NT2/D1 (cell line): ENCODE results near the gene RIMBP2.

Experiments
- DNase-seq: peaks from one replicate; pipeline ENCODE4 v3.0.0-alpha.2; 2011; ENCODE audit warnings: low read depth, low spot score
- H3K27me3 ChIP-seq: 2 replicates; pipeline ENCODE4 v1.6.0; 2011; ENCODE audit warnings: mild to moderate bottlenecking; ENCODE audit not compliant: insufficient read length, insufficient read depth
- H3K36me3 ChIP-seq: 2 replicates; pipeline ENCODE4 v1.6.1; 2011; ENCODE audit warnings: mild to moderate bottlenecking, low read length, mixed read lengths; ENCODE audit not compliant: insufficient read depth, insufficient read length
- H3K4me1 ChIP-seq: 2 replicates; pipeline ENCODE4 v1.5.1; 2011; ENCODE audit not compliant: insufficient read depth, insufficient read length
- H3K4me3 ChIP-seq: 2 replicates; pipeline ENCODE4 v1.5.1; 2011; ENCODE audit warnings: low read depth; ENCODE audit not compliant: insufficient read length
- H3K9ac ChIP-seq: 2 replicates; pipeline ENCODE4 v1.6.0; 2011; ENCODE audit warnings: low read depth; ENCODE audit not compliant: insufficient read length
- H3K9me3 ChIP-seq: 2 replicates; pipeline ENCODE4 v1.5.1; 2011; ENCODE audit warnings: mild to moderate bottlenecking, low read length; ENCODE audit not compliant: insufficient read depth
- SUZ12 ChIP-seq: IDR thresholded peaks from 2 replicates; pipeline ENCODE4 v1.6.1; 2011; ENCODE audit not compliant: insufficient read length, insufficient read depth; ENCODE audit errors: extremely low read depth
- YY1 ChIP-seq: IDR thresholded peaks from 2 replicates; pipeline ENCODE4 v1.6.1; 2011; ENCODE audit not compliant: insufficient read length, insufficient read depth
- ZNF274 ChIP-seq: IDR thresholded peaks from 2 replicates; pipeline ENCODE4 v1.6.1; 2011; ENCODE audit warnings: mild to moderate bottlenecking, low read depth, low read length

RIMBP2 gene

DNA sequence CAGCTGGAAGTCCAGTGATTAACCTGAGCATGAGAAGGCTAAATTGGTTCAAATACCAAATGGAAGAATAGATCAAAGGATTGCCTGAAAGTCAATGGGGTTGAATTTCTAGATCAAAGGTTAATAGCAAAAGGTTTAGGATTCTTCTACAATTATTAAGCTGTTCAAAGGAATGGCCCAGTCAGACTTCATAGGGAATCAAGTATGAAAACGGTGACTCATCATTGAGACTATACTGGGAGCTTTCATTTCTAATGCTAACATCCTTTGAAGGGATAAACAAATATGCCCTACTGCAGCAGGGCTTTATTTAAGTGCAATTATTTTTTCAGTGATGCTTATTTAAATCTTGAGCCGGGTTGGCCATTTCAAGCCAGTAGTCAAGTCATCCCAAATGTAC, 152.8 kb downstream of the RIMBP2 start:
- no peaks in the 10 kb centered on the region for H3K27me3 ChIP-seq
- H3K9ac ChIP-seq: no peak overlapping the region
- H3K4me3 ChIP-seq: no peak overlapping the region
- no peaks in the 10 kb centered on the region for H3K36me3 ChIP-seq
- peaks cover 2% of the 10 kb centered on the region for H3K4me1 ChIP-seq
- H3K9me3 ChIP-seq: peaks cover 22% of the 10 kb centered on the region
- DNase-seq: no peak
- TF ChIP-seq ZNF274 (no peak), YY1 (no peak), SUZ12 (no peak)

DNA sequence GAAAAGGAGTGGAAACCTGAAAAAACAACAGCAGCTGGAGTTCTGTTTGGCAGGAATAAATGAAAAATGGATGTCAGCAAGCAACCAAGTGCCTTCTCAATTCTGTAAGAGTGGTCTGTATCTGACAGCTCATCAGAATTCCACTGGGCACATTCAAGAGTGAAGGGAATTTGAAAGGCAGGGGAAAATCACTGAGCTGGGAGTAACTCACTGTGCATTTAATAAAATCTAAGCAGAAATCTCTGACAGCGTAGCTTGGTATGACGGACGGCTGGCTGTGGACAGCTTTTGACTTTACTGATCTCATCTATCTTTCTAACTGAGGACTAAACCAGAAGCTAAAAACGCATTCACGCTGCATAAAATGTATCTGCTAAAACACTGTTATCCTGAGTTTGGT, 153.4 kb downstream of the RIMBP2 start:
- Histone ChIP-seq H3K4me3 (no peak overlapping the region), H3K36me3 (no peaks in the 10 kb centered on the region), H3K4me1 (peaks cover 3% of the 10 kb centered on the region), H3K9ac (no peak overlapping the region), H3K27me3 (no peaks in the 10 kb centered on the region), H3K9me3 (peaks cover 22% of the 10 kb centered on the region)
- TF ChIP-seq SUZ12: no peak
- TF ChIP-seq YY1: no peak
- DNase-seq: no peak

DNA sequence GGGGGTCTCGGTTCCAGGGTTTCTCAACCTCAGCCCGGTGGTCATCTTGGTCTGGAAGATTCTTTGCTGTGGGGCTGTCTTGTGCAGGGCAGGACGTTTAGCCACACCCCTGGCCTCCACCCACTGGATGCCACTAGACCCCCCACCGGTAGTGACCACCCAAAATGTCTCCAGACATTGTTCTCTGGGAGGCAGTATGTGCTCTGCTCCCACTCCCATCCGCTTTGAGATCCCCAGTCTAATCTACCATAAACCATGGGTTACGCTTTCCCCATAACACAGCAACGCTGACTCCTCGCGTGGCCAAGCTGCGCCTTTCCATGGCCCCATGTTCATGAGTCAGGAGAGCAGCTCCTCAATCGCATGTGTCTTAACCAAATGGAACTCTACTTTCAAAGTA, 155.8 kb downstream of the RIMBP2 start:
- Histone ChIP-seq H3K36me3 (no peaks in the 10 kb centered on the region), H3K4me3 (no peak overlapping the region), H3K27me3 (no peaks in the 10 kb centered on the region), H3K9me3 (peaks cover 8% of the 10 kb centered on the region), H3K4me1 (peaks cover 3% of the 10 kb centered on the region), H3K9ac (no peak overlapping the region)
- DNase-seq: no peak
- no peak for TF ChIP-seq YY1
- TF ChIP-seq SUZ12: no peak
- no peak for TF ChIP-seq ZNF274

- no peak overlapping the region for H3K9ac ChIP-seq
- no peaks in the 10 kb centered on the region for H3K27me3 ChIP-seq
- H3K4me1 ChIP-seq: peaks cover 3% of the 10 kb centered on the region
- TF ChIP-seq ZNF274 (no peak), YY1 (no peak), SUZ12 (no peak)
- no peak overlapping the region for H3K4me3 ChIP-seq
- no peaks in the 10 kb centered on the region for H3K36me3 ChIP-seq
- peaks cover 3% of the 10 kb centered on the region for H3K9me3 ChIP-seq
- DNase-seq: no peak
Observed at GRCh38 chr12:130559806-130560205, 156.3 kb downstream of the RIMBP2 start.

DNA sequence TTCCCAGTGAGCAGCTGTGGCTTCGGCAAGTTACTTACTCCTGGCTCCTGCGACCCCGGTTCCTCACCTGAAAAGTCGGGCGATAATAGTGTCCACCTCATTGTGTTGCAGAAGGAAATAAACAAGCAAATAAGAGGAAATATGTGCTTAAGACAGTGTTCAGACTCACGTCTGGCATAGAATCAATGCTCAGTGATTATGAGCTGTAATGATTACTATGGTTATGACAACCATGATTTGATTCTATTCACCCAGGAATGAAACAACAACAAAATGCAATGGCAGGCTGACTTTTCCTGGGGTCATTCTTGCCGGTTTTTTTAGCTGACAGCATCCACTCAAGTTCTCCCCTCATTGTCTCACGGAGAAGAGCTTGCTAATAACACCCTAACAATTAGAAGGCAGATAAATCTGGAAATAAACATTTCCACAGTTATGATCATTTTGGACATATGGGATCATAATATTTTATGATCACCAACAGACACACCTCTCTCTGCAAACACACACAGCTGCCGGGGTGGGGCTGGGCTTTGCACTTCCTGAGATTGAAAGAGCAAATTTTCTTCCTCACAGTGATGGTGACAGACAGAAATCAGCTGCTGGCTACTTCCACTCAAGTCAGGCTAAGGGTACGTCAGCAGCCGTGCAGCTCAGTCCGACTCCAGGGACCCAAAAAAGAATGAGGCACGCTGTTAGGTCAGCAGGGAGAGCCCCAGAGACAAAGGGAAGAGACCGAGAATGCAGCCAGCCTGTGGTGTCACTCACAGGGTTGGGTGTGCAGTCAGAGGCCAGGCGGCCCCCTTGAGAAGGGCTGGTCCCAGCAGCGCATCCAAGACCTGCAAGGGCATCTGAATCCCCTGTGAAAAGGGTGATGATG, 158.0 kb downstream of the RIMBP2 start:
- TF ChIP-seq YY1: no peak
- TF ChIP-seq SUZ12: no peak
- TF ChIP-seq ZNF274: no peak
- DNase-seq: no peak
- H3K36me3 ChIP-seq: no peaks in the 10 kb centered on the region
- H3K9me3 ChIP-seq: no peaks in the 10 kb centered on the region
- H3K9ac ChIP-seq: no peak overlapping the region
- peaks cover 3% of the 10 kb centered on the region for H3K4me1 ChIP-seq
- H3K27me3 ChIP-seq: no peaks in the 10 kb centered on the region
- no peak overlapping the region for H3K4me3 ChIP-seq

GRCh38 chr12:130557201-130557600, 158.9 kb downstream of the RIMBP2 start:
- no peaks in the 10 kb centered on the region for H3K27me3 ChIP-seq
- H3K9me3 ChIP-seq: no peaks in the 10 kb centered on the region
- H3K4me1 ChIP-seq: peaks cover 3% of the 10 kb centered on the region
- TF ChIP-seq SUZ12 (no peak), ZNF274 (no peak), YY1 (no peak)
- no peaks in the 10 kb centered on the region for H3K36me3 ChIP-seq
- H3K4me3 ChIP-seq: no peak overlapping the region
- no peak overlapping the region for H3K9ac ChIP-seq
- DNase-seq: no peak

- Histone ChIP-seq H3K36me3 (no peaks in the 10 kb centered on the region), H3K27me3 (no peaks in the 10 kb centered on the region), H3K9me3 (peaks cover 4% of the 10 kb centered on the region; the same call in 1 of the 2 replicates), H3K4me3 (no peak overlapping the region), H3K4me1 (peaks cover 3% of the 10 kb centered on the region), H3K9ac (no peak overlapping the region)
- TF ChIP-seq SUZ12: no peak
- TF ChIP-seq ZNF274: no peak
- TF ChIP-seq YY1: no peak
- DNase-seq: no peak
Observed at GRCh38 chr12:130556486-130557055, 159.5 kb downstream of the RIMBP2 start.
